NB4 (cell line): ENCODE measurements around the gene INSYN1.
"Not testable (repeated sequence)": the region's sequence is repeated elsewhere in the genome, so short reads cannot be mapped to it uniquely, and the experiment has no call there.

Experiments used
- DNase-seq: peaks from one replicate; pipeline ENCODE4 v3.0.0; 2010; ENCODE audit warnings: low read depth
- H3K4me3 ChIP-seq: one replicate; pipeline ENCODE4 v1.5.1; 2011; ENCODE audit warnings: mild to moderate bottlenecking, low read depth, low read length, moderate library complexity
- MYC ChIP-seq: IDR thresholded peaks from 2 replicates; pipeline ENCODE4 v1.6.1; 2011; ENCODE audit warnings: low read depth, low read length
- POLR2A ChIP-seq: IDR thresholded peaks from 2 replicates; pipeline ENCODE4 v1.6.1; 2011; ENCODE audit warnings: mild to moderate bottlenecking; ENCODE audit not compliant: insufficient read length; ENCODE audit errors: extremely low read depth
- TF ChIP-seq, protein P1 (sequence below): IDR thresholded peaks from 2 replicates; pipeline ENCODE4 v1.6.1; 2011; ENCODE audit warnings: low read depth, low read length
- TF ChIP-seq, protein P2 (sequence below): IDR thresholded peaks from one replicate; pipeline ENCODE4 v1.5.1; 2012; ENCODE audit warnings: low read depth, low read length

The INSYN1 gene

DNA sequence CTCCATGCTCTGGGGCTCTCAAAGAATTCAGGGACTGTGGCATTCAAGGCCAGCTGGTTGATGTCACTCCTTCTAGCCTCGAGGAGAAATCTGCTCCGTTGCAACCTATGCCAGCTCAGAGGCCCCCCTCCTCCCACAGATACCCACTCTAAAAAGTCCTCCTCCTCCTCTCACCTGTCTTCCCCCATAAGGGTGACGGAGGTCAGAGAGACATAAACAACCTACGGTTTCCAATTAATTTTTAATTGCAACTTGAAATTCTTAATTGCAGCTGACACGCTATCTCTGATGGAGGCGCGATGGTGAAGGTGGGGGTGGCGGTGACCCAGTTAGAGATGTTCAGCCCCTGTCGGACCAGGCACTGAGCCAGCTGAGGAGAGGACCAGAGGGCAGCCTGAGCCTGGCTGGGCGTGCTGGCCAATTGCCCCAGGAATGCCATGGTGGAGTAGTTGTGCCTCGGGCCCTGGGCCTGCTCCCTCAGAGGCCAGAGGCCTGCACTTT, 43.2 kb upstream of the INSYN1 start:
- TF ChIP-seq, protein P1, sequence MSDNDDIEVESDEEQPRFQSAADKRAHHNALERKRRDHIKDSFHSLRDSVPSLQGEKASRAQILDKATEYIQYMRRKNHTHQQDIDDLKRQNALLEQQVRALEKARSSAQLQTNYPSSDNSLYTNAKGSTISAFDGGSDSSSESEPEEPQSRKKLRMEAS = no peak
- TF ChIP-seq, protein P2, sequence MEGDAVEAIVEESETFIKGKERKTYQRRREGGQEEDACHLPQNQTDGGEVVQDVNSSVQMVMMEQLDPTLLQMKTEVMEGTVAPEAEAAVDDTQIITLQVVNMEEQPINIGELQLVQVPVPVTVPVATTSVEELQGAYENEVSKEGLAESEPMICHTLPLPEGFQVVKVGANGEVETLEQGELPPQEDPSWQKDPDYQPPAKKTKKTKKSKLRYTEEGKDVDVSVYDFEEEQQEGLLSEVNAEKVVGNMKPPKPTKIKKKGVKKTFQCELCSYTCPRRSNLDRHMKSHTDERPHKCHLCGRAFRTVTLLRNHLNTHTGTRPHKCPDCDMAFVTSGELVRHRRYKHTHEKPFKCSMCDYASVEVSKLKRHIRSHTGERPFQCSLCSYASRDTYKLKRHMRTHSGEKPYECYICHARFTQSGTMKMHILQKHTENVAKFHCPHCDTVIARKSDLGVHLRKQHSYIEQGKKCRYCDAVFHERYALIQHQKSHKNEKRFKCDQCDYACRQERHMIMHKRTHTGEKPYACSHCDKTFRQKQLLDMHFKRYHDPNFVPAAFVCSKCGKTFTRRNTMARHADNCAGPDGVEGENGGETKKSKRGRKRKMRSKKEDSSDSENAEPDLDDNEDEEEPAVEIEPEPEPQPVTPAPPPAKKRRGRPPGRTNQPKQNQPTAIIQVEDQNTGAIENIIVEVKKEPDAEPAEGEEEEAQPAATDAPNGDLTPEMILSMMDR = no peak
- TF ChIP-seq POLR2A (no peak), MYC (no peak)
- no peak overlapping the region for H3K4me3 ChIP-seq
- DNase-seq = no peak

DNA sequence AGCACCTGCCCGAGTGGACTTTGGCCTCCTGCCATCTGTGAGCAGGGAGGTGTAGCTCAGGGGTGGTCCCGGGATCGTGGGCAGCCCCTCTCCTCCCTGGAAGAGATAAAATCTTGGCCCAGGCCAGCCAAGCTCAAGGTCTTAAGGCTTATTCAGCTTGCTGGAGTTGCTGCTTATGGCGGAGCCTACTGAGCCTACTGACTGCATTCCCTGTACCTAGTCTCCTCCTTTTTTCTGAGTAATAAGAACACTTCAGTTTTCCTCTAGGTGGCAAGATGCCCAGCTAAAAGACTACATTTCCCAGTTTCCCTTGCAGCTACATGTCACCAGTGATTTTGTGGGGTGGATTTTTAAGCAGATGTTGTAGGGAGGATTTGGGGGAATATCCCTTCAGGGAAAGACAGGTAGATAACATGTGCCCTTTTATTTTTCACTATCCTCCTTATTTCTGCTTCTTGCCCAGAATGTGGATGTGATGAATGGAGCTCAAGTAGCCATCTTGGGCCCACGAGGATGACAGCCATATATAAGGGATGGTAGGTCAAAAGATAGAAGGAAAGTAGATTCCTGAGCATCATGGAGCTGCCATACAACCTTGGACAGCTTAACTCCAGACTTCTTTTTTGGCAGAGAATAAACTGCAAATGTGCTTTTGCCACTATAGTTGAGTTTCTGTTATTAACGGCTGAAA, 41.4 kb upstream of the INSYN1 start:
- DNase-seq = no peak
- TF ChIP-seq, protein P2 = no peak
- no peak for TF ChIP-seq MYC
- TF ChIP-seq, protein P1 = no peak
- no peak for TF ChIP-seq POLR2A

DNA sequence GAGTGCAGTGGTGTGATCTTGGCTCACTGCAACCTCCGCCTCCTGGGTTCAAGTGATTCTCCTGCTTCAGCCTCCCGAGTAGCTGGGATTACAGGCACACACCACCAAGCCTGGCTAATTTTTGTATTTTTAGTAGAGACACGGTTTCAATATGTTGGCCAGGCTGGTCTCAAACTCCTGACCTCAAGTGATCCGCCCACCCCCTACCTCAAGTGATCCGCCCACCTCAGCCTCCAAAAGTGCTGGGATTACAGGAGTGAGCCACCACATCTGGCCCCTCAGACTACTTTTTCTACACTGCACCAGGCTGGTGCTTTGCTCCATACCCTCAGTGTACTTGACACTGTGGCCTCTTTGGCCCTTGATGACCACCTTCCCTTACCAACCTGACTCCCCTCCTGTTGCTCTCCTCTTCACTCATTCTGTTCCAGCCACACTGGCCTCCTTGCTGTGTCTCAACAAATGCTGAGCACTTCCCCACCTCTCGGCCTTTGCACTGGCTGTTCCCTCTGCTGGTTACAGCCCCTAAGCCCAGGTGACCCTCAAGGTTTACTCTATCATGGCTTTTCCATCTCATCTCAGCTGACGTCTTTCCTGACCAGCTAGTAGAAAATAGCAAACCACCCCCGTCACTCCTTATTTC, 39.9 kb upstream of the INSYN1 start:
- DNase-seq, H3K4me3 ChIP-seq: not testable (repeated sequence)

More for the DNA sequence above, 41.4 kb upstream of the INSYN1 start:
- H3K4me3 ChIP-seq = no peak overlapping the region

DNA sequence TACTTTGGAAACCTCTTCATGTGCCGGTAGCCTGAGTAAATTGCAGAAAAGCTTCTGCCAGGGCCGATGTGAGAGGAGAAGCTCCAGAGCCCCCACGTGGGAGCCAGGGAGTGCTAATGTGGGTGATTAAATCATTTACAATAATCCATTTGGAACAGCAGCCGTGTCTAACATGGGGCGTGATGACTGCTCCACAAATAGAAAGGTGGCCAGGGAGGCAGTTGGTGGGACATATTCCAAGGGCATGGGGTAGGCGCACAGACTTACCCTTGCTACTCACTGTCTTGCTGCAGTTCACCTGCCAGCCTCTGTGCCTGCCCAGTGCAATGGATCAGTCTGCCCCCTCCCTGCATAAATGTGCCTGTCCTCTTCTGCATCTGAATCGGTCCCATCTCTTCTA, 39.3 kb upstream of the INSYN1 start:
- no peak overlapping the region for H3K4me3 ChIP-seq
- no peak for DNase-seq
- TF ChIP-seq MYC = no peak
- TF ChIP-seq, protein P1 = no peak
- TF ChIP-seq, protein P2 = no peak
- TF ChIP-seq POLR2A = no peak

DNA sequence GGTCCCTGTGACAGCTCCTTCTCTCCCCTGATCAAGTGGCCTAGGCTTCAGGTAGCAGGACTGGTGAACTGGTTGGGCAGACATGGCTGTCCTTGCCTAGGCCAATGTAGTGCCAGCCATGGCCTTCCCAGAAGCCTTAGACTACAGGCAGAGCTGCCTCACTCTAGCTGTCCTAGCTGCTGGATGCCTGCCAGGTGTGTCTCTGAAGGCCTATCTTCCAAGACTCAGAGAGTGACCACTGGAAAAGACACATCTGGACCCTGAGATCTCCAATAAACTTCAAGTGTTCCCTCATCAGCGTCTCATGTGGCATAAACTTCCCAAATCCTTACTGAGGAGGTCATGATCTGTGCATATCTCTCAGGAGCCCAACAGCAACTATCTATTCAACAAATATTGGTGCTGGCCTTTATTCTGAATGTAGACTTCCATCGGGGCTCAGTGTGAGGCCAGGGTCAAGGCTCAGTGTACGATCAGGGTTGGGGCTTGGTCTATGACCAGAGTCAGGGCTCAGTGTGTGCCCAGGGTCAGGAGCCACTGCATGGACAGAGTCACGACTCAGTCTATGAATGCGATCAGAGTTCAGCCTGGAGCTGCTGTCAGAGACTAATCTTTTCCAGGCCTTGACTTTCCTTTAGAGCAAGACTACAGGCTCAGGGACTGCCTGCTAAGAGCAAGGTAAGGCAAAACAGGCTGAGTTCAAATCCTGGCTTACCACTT, 36.5 kb upstream of the INSYN1 start:
- TF ChIP-seq, protein P2 = no peak
- TF ChIP-seq, protein P1 = no peak
- TF ChIP-seq POLR2A (no peak), MYC (no peak)
- no peak overlapping the region for H3K4me3 ChIP-seq
- DNase-seq = no peak

DNA sequence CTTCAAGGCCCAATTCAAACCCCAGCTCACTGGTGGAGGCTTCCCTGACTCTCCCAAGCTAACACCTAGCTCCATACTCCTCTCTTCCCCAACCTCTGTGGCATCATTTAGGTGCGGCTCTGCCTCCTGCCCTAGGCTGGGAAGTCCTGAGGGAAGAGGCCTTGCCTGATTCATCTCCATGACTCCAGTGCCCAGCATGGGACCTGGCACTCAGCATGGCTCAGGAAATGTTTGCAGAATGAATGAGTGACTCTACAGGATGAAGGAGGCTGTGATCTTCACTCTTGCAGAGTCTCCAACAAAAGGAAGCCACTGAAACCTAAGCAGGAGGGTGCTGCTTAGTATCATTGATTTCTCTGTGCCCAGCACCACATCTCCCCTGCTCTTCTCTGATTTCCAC, 34.5 kb upstream of the INSYN1 start:
- H3K4me3 ChIP-seq = no peak overlapping the region
- no peak for DNase-seq
- TF ChIP-seq MYC (no peak), POLR2A (no peak)
- TF ChIP-seq, protein P1 = no peak
- TF ChIP-seq, protein P2 = no peak
